BE2C (cell line): ENCODE results near the gene PARN.
"Not testable (repeated sequence)": the region's sequence is repeated elsewhere in the genome, so short reads cannot be mapped to it uniquely, and the experiment has no call there.

ENCODE experiments used
- DNase-seq: peaks from one replicate; pipeline ENCODE4 v3.0.0-alpha.2; 2020
- H3K27me3 ChIP-seq: fragments of 250-450 bp; sonication (Bioruptor Pico); 2 replicates; pipeline ENCODE4 v1.5.1; 2020; ENCODE audit warnings: mild to moderate bottlenecking
- H3K36me3 ChIP-seq: fragments of 250-450 bp; sonication (Bioruptor Pico); 2 replicates; pipeline ENCODE4 v1.5.1; 2020; ENCODE audit warnings: mild to moderate bottlenecking
- H3K4me1 ChIP-seq: fragments of 250-450 bp; sonication (Bioruptor Pico); 2 replicates; pipeline ENCODE4 v1.5.1; 2020
- H3K4me3 ChIP-seq: 2 replicates; pipeline ENCODE4 v1.5.1; 2011; ENCODE audit warnings: low read depth, low read length
- H3K9me3 ChIP-seq: fragments of 250-450 bp; sonication (Bioruptor Pico); 2 replicates; pipeline ENCODE4 v1.5.1; 2020
- TF ChIP-seq, protein P1 (sequence below): IDR thresholded peaks from 2 replicates; pipeline ENCODE4 v1.5.1; 2012; ENCODE audit warnings: mild to moderate bottlenecking, low read depth, low read length

Gene PARN

DNA sequence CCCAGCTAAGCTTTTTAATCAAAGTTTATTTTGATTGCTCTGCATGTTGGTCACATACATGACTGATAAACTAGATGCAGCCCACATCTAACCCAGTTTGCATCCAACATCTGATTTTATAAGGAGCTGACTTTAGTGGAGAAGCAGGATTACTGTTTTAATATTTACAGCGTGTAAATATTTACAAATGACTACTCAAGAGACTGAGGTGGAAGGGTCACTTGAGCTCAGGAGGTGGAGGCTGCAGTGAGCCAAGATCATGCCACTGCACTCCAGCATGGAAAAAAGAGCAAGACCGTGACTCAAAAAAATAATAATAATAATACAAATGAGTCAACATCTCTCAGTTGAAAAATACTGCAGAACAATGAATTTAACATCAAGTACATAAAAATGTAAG, 50.8 kb downstream of the PARN start:
- TF ChIP-seq, protein P1, sequence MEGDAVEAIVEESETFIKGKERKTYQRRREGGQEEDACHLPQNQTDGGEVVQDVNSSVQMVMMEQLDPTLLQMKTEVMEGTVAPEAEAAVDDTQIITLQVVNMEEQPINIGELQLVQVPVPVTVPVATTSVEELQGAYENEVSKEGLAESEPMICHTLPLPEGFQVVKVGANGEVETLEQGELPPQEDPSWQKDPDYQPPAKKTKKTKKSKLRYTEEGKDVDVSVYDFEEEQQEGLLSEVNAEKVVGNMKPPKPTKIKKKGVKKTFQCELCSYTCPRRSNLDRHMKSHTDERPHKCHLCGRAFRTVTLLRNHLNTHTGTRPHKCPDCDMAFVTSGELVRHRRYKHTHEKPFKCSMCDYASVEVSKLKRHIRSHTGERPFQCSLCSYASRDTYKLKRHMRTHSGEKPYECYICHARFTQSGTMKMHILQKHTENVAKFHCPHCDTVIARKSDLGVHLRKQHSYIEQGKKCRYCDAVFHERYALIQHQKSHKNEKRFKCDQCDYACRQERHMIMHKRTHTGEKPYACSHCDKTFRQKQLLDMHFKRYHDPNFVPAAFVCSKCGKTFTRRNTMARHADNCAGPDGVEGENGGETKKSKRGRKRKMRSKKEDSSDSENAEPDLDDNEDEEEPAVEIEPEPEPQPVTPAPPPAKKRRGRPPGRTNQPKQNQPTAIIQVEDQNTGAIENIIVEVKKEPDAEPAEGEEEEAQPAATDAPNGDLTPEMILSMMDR = no peak
- no peaks in the 10 kb centered on the region for H3K27me3 ChIP-seq
- peaks cover 23% of the 10 kb centered on the region for H3K36me3 ChIP-seq
- no peak overlapping the region for H3K4me3 ChIP-seq
- DNase-seq = no peak
- no peaks in the 10 kb centered on the region for H3K9me3 ChIP-seq
- no peaks in the 10 kb centered on the region for H3K4me1 ChIP-seq

DNA sequence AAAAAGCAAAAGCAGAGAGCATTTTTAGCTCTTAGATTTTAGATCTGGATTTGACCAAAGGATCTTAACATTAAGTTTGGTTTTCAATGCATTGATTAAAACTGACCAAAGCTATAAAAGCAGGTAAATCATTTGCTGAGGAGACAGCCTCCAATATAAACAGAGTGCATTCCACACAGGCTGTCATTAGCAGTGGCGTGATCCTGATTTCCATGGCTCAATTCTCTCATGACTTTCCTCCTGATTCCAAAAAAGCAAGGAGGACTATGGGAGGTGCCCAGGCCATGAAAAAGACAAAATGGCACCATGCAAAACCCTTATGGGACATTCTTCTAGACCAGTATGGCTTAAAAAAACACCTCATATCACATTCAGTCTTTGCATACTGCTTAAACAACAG, 53.5 kb downstream of the PARN start:
- DNase-seq = no peak
- TF ChIP-seq, protein P1 = no peak
- no peaks in the 10 kb centered on the region for H3K27me3 ChIP-seq
- no peak overlapping the region for H3K4me3 ChIP-seq
- peaks cover 17% of the 10 kb centered on the region for H3K36me3 ChIP-seq
- no peaks in the 10 kb centered on the region for H3K9me3 ChIP-seq
- no peaks in the 10 kb centered on the region for H3K4me1 ChIP-seq

DNA sequence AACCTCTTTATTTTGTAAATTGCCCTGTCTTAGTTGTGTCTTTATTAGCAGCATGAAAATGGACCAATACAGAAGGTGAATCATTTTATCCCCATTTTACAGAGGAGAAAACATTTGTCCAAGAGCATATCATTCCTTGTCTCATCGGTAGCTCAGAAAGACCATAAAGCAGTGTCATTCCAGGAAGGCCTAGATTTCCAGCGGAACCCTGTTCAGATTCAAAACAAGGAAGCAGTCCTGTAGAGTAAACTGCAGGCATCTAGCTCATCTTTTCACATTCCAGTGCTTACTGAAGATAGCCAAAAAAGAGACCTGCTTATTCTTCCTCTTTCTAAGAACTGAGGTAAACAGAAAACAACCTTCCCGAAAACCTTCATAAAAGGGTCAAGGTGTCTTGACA, 54.0 kb downstream of the PARN start:
- TF ChIP-seq, protein P1 = no peak
- Histone ChIP-seq H3K27me3 (no peaks in the 10 kb centered on the region), H3K9me3 (no peaks in the 10 kb centered on the region), H3K36me3 (peaks cover 17% of the 10 kb centered on the region; the same call in 1 of the 2 replicates), H3K4me1 (no peaks in the 10 kb centered on the region), H3K4me3 (no peak overlapping the region)
- no peak for DNase-seq

DNA sequence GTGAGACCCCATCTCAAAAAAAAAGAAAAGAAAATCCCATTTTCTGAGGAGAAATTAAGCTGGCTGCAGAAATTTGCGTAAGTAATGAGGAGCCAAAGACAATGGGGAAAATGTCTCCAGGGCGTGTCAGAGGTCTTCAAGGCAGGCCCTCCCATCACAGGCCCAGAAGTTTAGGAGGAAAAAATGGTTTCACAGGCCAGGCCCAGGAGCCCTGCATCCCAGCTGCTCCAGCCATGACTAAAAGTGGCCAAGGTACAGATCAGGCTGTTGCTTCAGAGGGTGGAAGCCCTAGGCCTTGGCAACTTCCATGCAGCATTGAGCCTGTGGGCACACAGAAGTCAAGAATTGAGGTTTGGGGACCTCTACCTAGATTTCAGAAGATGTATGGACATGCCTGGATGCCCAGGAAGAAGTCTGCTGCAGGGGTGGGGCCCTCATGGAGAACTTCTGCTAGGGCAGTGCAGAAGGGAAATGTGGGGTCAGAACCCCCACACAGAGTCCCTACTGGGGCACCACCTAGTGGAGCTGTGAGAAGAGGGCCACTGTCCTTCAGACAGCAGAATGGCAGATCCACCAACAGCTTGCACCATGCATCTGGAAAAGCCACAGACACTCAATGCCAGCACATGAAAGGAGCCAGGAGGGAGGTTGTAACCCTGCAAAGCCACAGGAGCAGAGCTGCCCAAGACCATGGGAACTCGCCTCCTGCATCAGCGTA, 55.2 kb downstream of the PARN start:
- not testable (repeated sequence) for DNase-seq, H3K4me3 ChIP-seq, H3K4me1 ChIP-seq, H3K27me3 ChIP-seq, H3K9me3 ChIP-seq
- H3K36me3 ChIP-seq = peaks cover 13% of the 10 kb centered on the region; the same call in 1 of the 2 replicates

DNA sequence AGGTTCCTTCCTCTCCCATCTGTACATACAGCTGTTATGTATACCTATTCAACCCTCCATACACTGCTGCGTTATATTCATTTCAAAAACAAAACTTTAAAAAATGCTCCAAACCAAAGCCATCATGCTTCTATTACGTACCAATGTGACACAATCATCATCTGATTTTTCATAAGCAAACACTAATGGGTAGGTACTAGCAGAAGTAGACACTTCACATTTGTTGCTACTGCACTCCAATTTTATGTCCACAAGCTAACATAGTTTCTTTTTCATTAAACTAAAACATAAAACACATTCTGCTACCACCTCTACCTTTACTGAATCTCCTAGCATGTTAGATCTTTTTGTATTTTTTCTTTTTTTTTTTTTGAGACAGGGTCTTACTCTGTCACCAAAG, 57.5 kb downstream of the PARN start:
- no peaks in the 10 kb centered on the region for H3K27me3 ChIP-seq
- no peaks in the 10 kb centered on the region for H3K4me1 ChIP-seq
- H3K9me3 ChIP-seq = no peaks in the 10 kb centered on the region
- no peak overlapping the region for H3K4me3 ChIP-seq
- H3K36me3 ChIP-seq = peaks cover 2% of the 10 kb centered on the region; the same call in 1 of the 2 replicates
- DNase-seq = no peak
- TF ChIP-seq, protein P1 = no peak

DNA sequence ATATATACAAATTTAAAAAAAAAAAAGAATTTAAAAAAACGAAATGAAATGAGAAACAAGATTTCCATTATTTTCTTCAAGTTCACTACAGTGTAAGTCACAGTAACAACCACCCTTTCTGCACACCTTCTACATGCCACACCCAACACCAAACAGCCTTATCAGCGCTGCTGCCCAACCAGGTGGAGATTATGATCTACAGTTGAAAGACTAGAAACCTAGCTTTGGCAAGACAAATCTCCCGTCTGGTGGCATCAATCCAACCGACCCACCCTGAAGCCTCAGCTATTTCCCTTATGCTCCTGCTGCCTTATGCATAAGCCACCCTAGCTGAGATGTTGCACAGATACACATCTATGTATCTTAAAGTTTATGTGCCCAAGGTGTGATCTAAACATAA, 60.8 kb downstream of the PARN start:
- H3K27me3 ChIP-seq = no peaks in the 10 kb centered on the region
- H3K9me3 ChIP-seq = no peaks in the 10 kb centered on the region
- DNase-seq = no peak
- no peak overlapping the region for H3K4me3 ChIP-seq
- H3K36me3 ChIP-seq = no peaks in the 10 kb centered on the region; the same call in 1 of the 2 replicates
- H3K4me1 ChIP-seq = no peaks in the 10 kb centered on the region
- TF ChIP-seq, protein P1 = no peak
